SK-N-SH (cell line): Measurements from ENCODE around the gene ASTN2. TPM values are rescaled to one million over a fixed set of nuclear protein-coding genes. Genes with fewer than 3 reads are reported as not detected.

Experiments
- CTCF ChIA-PET: fragments of 300-600, 350-600 bp; formaldehyde crosslinking; extraction: SDS; loops from one replicate; lab custom pipeline; 2021; lab: Yijun Ruan, JAX
- POLR2A ChIA-PET: fragments of 350-600 bp; sonication (Branson Sonifier 250); formaldehyde crosslinking; extraction: SDS; loops from one replicate; lab custom pipeline; 2020; ENCODE audit warnings: antibody characterized with exemption, inconsistent platforms; lab: Yijun Ruan, JAX
- DNase-seq: peaks from one replicate; pipeline ENCODE4 v3.0.0; 2012
- H2AFZ ChIP-seq: fragments of 200-600 bp; sonication (generic); 2 replicates; pipeline ENCODE4 v1.8.1; 2016; ENCODE audit warnings: antibody characterized with exemption, mild to moderate bottlenecking, low read depth
- H3F3A ChIP-seq: fragments of 200-600 bp; sonication (generic); replicated peaks from 2 replicates; pipeline ENCODE3; 2016; ENCODE audit warnings: antibody characterized with exemption, mild to moderate bottlenecking; ENCODE audit not compliant: insufficient read depth
- H3K27ac ChIP-seq, 2 experiments: fragments of 200-500 bp in 1 of 2; fragments of 200-600 bp in 1 of 2; sonication (Bioruptor generic) in 1 of 2; sonication (generic), shearing (Covaris generic) in 1 of 2; 2 replicates each; pipeline versions ENCODE4 v1.5.1 to v1.6.1; 2014 to 2016; ENCODE audit warnings: low read depth in 2 of 2, inconsistent platforms in 1 of 2, low read length in 1 of 2, mild to moderate bottlenecking in 1 of 2, mixed read lengths in 1 of 2
- H3K27me3 ChIP-seq: fragments of 200-600 bp; sonication (generic), shearing (Covaris generic); 2 replicates; pipeline ENCODE4 v1.6.1; 2016; ENCODE audit warnings: mixed run types; ENCODE audit not compliant: insufficient read depth
- H3K36me3 ChIP-seq, 2 experiments: fragments of 200-500 bp in 1 of 2; fragments of 200-600 bp in 1 of 2; sonication (Bioruptor generic) in 1 of 2; sonication (generic) in 1 of 2; replicated peaks in 1 of 2; 2 replicates each; pipeline versions ENCODE3 to v1.5.1; 2014 to 2016; ENCODE audit warnings: low read length in 1 of 2, mild to moderate bottlenecking in 1 of 2; ENCODE audit not compliant: insufficient read depth in 2 of 2, control insufficient read depth in 1 of 2
- H3K4me1 ChIP-seq, 2 experiments: fragments of 200-500 bp in 1 of 2; fragments of 200-600 bp in 1 of 2; sonication (Bioruptor generic) in 1 of 2; sonication (generic), shearing (Covaris generic) in 1 of 2; 2 replicates each; pipeline versions ENCODE4 v1.5.1 to v1.6.1; 2014 to 2016; ENCODE audit warnings: low read depth in 1 of 2, low read length in 1 of 2, mixed run types in 1 of 2; ENCODE audit not compliant: insufficient read depth in 2 of 2, control insufficient read depth in 1 of 2
- H3K4me2 ChIP-seq: fragments of 200-600 bp; sonication (generic), shearing (Covaris generic); 2 replicates; pipeline ENCODE4 v1.6.1; 2017; ENCODE audit warnings: mixed run types
- H3K4me3 ChIP-seq, 2 experiments: fragments of 200-500 bp in 1 of 2; fragments of 200-600 bp in 1 of 2; sonication (Bioruptor generic) in 1 of 2; sonication (generic), shearing (Covaris generic) in 1 of 2; 2 replicates each; pipeline versions ENCODE4 v1.5.1 to v1.8.1; 2014 to 2016; ENCODE audit warnings: low read depth in 2 of 2, inconsistent platforms in 1 of 2, low read length in 1 of 2, mild to moderate bottlenecking in 1 of 2, mixed read lengths in 1 of 2, moderate library complexity in 1 of 2
- H3K79me2 ChIP-seq: fragments of 200-600 bp; sonication (generic); 2 replicates; pipeline ENCODE4 v1.8.1; 2017; ENCODE audit warnings: mild to moderate bottlenecking; ENCODE audit not compliant: insufficient read depth
- H3K9ac ChIP-seq: fragments of 200-600 bp; sonication (generic); 2 replicates; pipeline ENCODE4 v1.6.1; 2017; ENCODE audit warnings: mixed run types
- H3K9me2 ChIP-seq: fragments of 200-600 bp; sonication (generic); 2 replicates; pipeline ENCODE4 v1.6.1; 2017; ENCODE audit warnings: mixed run types
- H3K9me3 ChIP-seq: fragments of 200-600 bp; sonication (generic); 2 replicates; pipeline ENCODE4 v1.6.1; 2017; ENCODE audit warnings: mixed run types, mild to moderate bottlenecking, moderate library complexity
- H4K20me1 ChIP-seq: fragments of 200-600 bp; sonication (generic); 2 replicates; pipeline ENCODE4 v1.6.1; 2017; ENCODE audit warnings: mild to moderate bottlenecking, mixed run types; ENCODE audit not compliant: insufficient read depth
- CTCF ChIP-seq: fragments of 200-600 bp; sonication (generic); IDR thresholded peaks from 2 replicates; pipeline ENCODE4 v1.6.1; 2017; ENCODE audit warnings: antibody characterized with exemption, mild to moderate bottlenecking, moderate library complexity
- ELF1 ChIP-seq: IDR thresholded peaks from 2 replicates; pipeline ENCODE4 v1.4.0; 2012
- FOXJ3 ChIP-seq: sonication (generic); formaldehyde crosslinking; IDR thresholded peaks from 2 replicates; pipeline ENCODE4 v1.5.1; 2020; ENCODE audit warnings: mild to moderate bottlenecking, missing genetic modification reagents
- GABPA ChIP-seq: IDR thresholded peaks from 2 replicates; pipeline ENCODE4 v1.4.0; 2012; ENCODE audit warnings: low read depth, mild to moderate bottlenecking
- GATA2 ChIP-seq: sonication (generic); formaldehyde crosslinking; IDR thresholded peaks from 2 replicates; pipeline ENCODE4 v1.5.0; 2020; ENCODE audit warnings: mild to moderate bottlenecking, missing genetic modification reagents
- MAX ChIP-seq: IDR thresholded peaks from 2 replicates; pipeline ENCODE4 v1.4.0; 2012; ENCODE audit warnings: low read depth
- MEF2A ChIP-seq: IDR thresholded peaks from 2 replicates; pipeline ENCODE4 v1.4.0; 2012; ENCODE audit warnings: low read depth, borderline replicate concordance
- MXI1 ChIP-seq: IDR thresholded peaks from 2 replicates; pipeline ENCODE4 v1.6.1; 2012; ENCODE audit warnings: mild to moderate bottlenecking, low read depth, low read length, improper control_type of control experiment
- NFIC ChIP-seq: IDR thresholded peaks from 2 replicates; pipeline ENCODE4 v1.4.0; 2012; ENCODE audit warnings: borderline replicate concordance
- PBX3 ChIP-seq: IDR thresholded peaks from 2 replicates; pipeline ENCODE4; 2012
- RFX5 ChIP-seq: IDR thresholded peaks from 2 replicates; pipeline ENCODE4 v1.6.1; 2012; ENCODE audit warnings: mild to moderate bottlenecking, improper control_type of control experiment, low read length
- WGBS: methylation state at CpG from one replicate; pipeline ENCODE4 v1.1.6; 2017; ENCODE audit warnings: low lambda C conversion rate; 5-methylcytosine and 5-hydroxymethylcytosine counted together
- polyA plus RNA-seq, 3 experiments: library from polyadenylated mRNA; depleted of rRNA; stranded (reverse); fragments of >200 nt; gene quantifications; 2 replicates each; pipeline ENCODE4 v1.2.3, GENCODE V29; 2012

ASTN2 gene
- polyA plus RNA-seq, 1 of the 3 experiments (the other 2 are of a cell fraction): 6.6 TPM

- 37% methylated on average over 2 of the region's 2 CpGs for WGBS
- H3K27me3 ChIP-seq: no peaks in the 10 kb centered on the region
These were observed 97.7 kb downstream of the ASTN2 start for GRCh38 chr9:117317192-117317591.

GRCh38 chr9:117315236-117315635 lies 99.6 kb downstream of the ASTN2 start:
- Histone ChIP-seq H3K79me2 (no peaks in the 10 kb centered on the region), H2AFZ (no peak overlapping the region), H3K4me1 (peaks cover 0 to 50% of the 10 kb centered on the region in 2 experiments; a peak in 2 of 4 replicates), H4K20me1 (no peaks in the 10 kb centered on the region), H3K27ac (peak overlapping the region in 1 of 2 experiments; percentile 74; a peak in 2 of 4 replicates), H3K9me3 (no peaks in the 10 kb centered on the region), H3K27me3 (no peaks in the 10 kb centered on the region), H3K9me2 (no peaks in the 10 kb centered on the region), H3F3A (no peaks in the 10 kb centered on the region), H3K4me3 (no peak overlapping the region), H3K4me2 (no peak overlapping the region), H3K36me3 (no peaks in the 10 kb centered on the region), H3K9ac (no peak overlapping the region)
- ChIA-PET POLR2A (no interaction called here), CTCF (no interaction called here)
- TF ChIP-seq MAX (no peak), CTCF (no peak), NFIC (no peak), FOXJ3 (CRISPR knock-in tag) (no peak), GATA2 (CRISPR knock-in tag) (no peak), PBX3 (no peak), RFX5 (no peak), GABPA (no peak), MEF2A (no peak), ELF1 (no peak), MXI1 (no peak)
- 47% methylated on average over 3 of the region's 3 CpGs for WGBS
- DNase-seq: no peak

More at GRCh38 chr9:117317192-117317591, 97.7 kb downstream of the ASTN2 start:
- Histone ChIP-seq H3K27ac (peak overlapping the region in 1 of 2 experiments; percentile 74; a peak in 2 of 4 replicates), H2AFZ (no peak overlapping the region), H4K20me1 (no peaks in the 10 kb centered on the region), H3K4me1 (peaks cover 0 to 46% of the 10 kb centered on the region in 2 experiments; a peak in 2 of 4 replicates), H3K9me3 (no peaks in the 10 kb centered on the region), H3K9me2 (no peaks in the 10 kb centered on the region), H3K4me2 (no peak overlapping the region), H3K4me3 (no peak overlapping the region), H3F3A (no peaks in the 10 kb centered on the region), H3K36me3 (no peaks in the 10 kb centered on the region), H3K9ac (no peak overlapping the region), H3K79me2 (no peaks in the 10 kb centered on the region)
- no peak for TF ChIP-seq ELF1
- ChIA-PET POLR2A (interaction anchor here (1.2 to 1.5 kb wide), 3 partner anchors 11 to 95 kb away, joined by 3 to 4 read pairs (median 3); no protein-coding TSS in a partner anchor), CTCF (interaction anchor here (1.1 to 2.6 kb wide), 3 partner anchors 13 to 95 kb away, joined by 3 to 9 read pairs (median 3); no protein-coding TSS in a partner anchor)
- no peak for DNase-seq
